ENCODE measurements around the gene SYNPO. TPM values are rescaled to one million over a fixed set of nuclear protein-coding genes. Genes with fewer than 3 reads are reported as not detected.

The SYNPO gene
- polyA plus RNA-seq, 1 of the 3 experiments (the other 2 are of a cell fraction): 5.1 TPM

- peak; percentile 70 for TF ChIP-seq PBX3 (IDR thresholded peaks at IDR 0.05)
Measured at GRCh38 chr5:150636391-150637244, 3.8 kb upstream of the SYNPO start (continued).

- H3K9me3 ChIP-seq: no peaks in the 10 kb centered on the region
- no peaks in the 10 kb centered on the region for H3K36me3 ChIP-seq (replicated peaks in 1 of 2; ENCODE audit: control insufficient read depth in 1 of 2, insufficient read depth in 2 of 2, low read length in 1 of 2)
- peaks cover 54 to 65% of the 10 kb centered on the region in 2 experiments for H3K4me1 ChIP-seq (ENCODE audit: control insufficient read depth in 1 of 2, insufficient read depth in 2 of 2, low read depth in 1 of 2, low read length in 1 of 2)
- H4K20me1 ChIP-seq (ENCODE audit: insufficient read depth): no peaks in the 10 kb centered on the region
- H3K27me3 ChIP-seq (ENCODE audit: insufficient read depth): no peaks in the 10 kb centered on the region
- no peak for DNase-seq
- H3F3A ChIP-seq (replicated peaks; ENCODE audit: insufficient read depth): peaks cover 46% of the 10 kb centered on the region
- WGBS (ENCODE audit: low lambda C conversion rate): 38% methylated on average over 15 of the region's 21 CpGs
- POLR2A ChIA-PET: no interaction called here
- H3K79me2 ChIP-seq (ENCODE audit: insufficient read depth): 0 out of 2 replicates have a peak, but pooled peaks cover 6% of the 10 kb centered on the region
- peak overlapping the region; percentile 68 to 94 for H3K27ac ChIP-seq (ENCODE audit: low read depth in 2 of 2, low read length in 1 of 2)
- H3K4me2 ChIP-seq: peak overlapping the region; percentile 57
- H3K9ac ChIP-seq: no peak overlapping the region
- H2AFZ ChIP-seq (ENCODE audit: low read depth): no peak overlapping the region
- no peaks in the 10 kb centered on the region for H3K9me2 ChIP-seq
- H3K4me3 ChIP-seq (ENCODE audit: low read depth in 2 of 2, low read length in 1 of 2): no peak overlapping the region
- CTCF ChIA-PET: interaction anchor here (1.2 to 3.1 kb wide), 4 partner anchors 11 to 76 kb away, joined by 7 to 8 read pairs (median 7); no protein-coding TSS in a partner anchor
- TF ChIP-seq CTCF (IDR thresholded peaks at IDR 0.05) (no peak), ZBTB33 (IDR thresholded peaks at IDR 0.05; ENCODE audit: borderline replicate concordance, low read depth) (peak; percentile 34; the same call in 1 of the 2 replicates), YY1 (IDR thresholded peaks at IDR 0.05; ENCODE audit: low read depth) (no peak), SIN3A (IDR thresholded peaks at IDR 0.05; ENCODE audit: borderline replicate concordance, low read depth, low read length) (peak; percentile 88; the same call in 1 of the 2 replicates), FOXM1 (IDR thresholded peaks at IDR 0.05; ENCODE audit: low read depth) (0 out of 2 replicates have a peak, but pooled peaks have one; percentile 56), NFIC (IDR thresholded peaks at IDR 0.05; ENCODE audit: borderline replicate concordance) (peak; percentile 53), RAD21 (IDR thresholded peaks at IDR 0.05; ENCODE audit: low read length) (no peak), RXRA (IDR thresholded peaks at IDR 0.05; ENCODE audit: borderline replicate concordance, low read depth) (peak; percentile 76), POLR2AphosphoS5 (IDR thresholded peaks at IDR 0.05; ENCODE audit: low read depth, low read length) (peak; percentile 30; the same call in 1 of the 2 replicates), MXI1 (IDR thresholded peaks at IDR 0.05; ENCODE audit: low read depth, low read length) (no peak), MAX (IDR thresholded peaks at IDR 0.05; ENCODE audit: low read depth) (peak; percentile 72), RCOR1 (IDR thresholded peaks at IDR 0.05; ENCODE audit: low read length) (no peak), GATA2 (CRISPR knock-in tag; IDR thresholded peaks at IDR 0.05) (no peak), JUND (IDR thresholded peaks at IDR 0.05) (peak; percentile 55; the same call in 1 of the 2 replicates), ELF1 (IDR thresholded peaks at IDR 0.05) (no peak), TAF1 (IDR thresholded peaks at IDR 0.05; ENCODE audit: borderline replicate concordance, low read depth, low read length) (no peak), TCF12 (IDR thresholded peaks at IDR 0.05) (peak; percentile 86), FOXJ3 (CRISPR knock-in tag; IDR thresholded peaks at IDR 0.05) (no peak), PBX3 (IDR thresholded peaks at IDR 0.05) (peak; percentile 87), SMC3 (IDR thresholded peaks at IDR 0.05; ENCODE audit: low read depth, low read length) (no peak), GABPA (IDR thresholded peaks at IDR 0.05; ENCODE audit: low read depth) (no peak)
- TF ChIP-seq, protein P1, sequence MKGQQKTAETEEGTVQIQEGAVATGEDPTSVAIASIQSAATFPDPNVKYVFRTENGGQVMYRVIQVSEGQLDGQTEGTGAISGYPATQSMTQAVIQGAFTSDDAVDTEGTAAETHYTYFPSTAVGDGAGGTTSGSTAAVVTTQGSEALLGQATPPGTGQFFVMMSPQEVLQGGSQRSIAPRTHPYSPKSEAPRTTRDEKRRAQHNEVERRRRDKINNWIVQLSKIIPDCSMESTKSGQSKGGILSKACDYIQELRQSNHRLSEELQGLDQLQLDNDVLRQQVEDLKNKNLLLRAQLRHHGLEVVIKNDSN (IDR thresholded peaks at IDR 0.05; ENCODE audit: borderline replicate concordance, low read depth): 0 out of 2 replicates have a peak, but pooled peaks have one; percentile 10
Measured at GRCh38 chr5:150637245-150638052, 3.0 kb upstream of the SYNPO start.

All from SK-N-SH (cell line).